Kidney (tissue), 14 donors: ENCODE data around the gene ZNF609. TPM values are rescaled to one million over a fixed set of nuclear protein-coding genes. Genes with fewer than 3 reads are reported as not detected.

ENCODE experiments used
- DNase-seq, 5 donors: peaks; one replicate each; pipeline ENCODE4 v3.0.0-alpha.2; 2013 to 2020
- FAIRE-seq: peaks from 2 replicates; lab custom pipeline; 2012; peaks lifted over from hg19 to GRCh38; lab: Jason Lieb, UNC
- H3K27ac ChIP-seq, 2 donors: one replicate each; pipeline ENCODE4 v1.7.0; 2013; ENCODE audit warnings: low read depth in 2 of 2, low read length in 2 of 2, inconsistent platforms in 1 of 2
- H3K27me3 ChIP-seq: one replicate; pipeline ENCODE4 v1.7.1; 2013; ENCODE audit warnings: low read length, inconsistent platforms; ENCODE audit not compliant: control insufficient read depth, insufficient read depth
- H3K36me3 ChIP-seq, 3 donors: one replicate each; pipeline versions ENCODE4 v1.7.0 to v1.7.1; 2013; ENCODE audit warnings: low read length in 3 of 3, control low read depth in 1 of 3, inconsistent platforms in 1 of 3; ENCODE audit not compliant: insufficient read depth in 3 of 3, control insufficient read depth in 2 of 3
- H3K4me1 ChIP-seq, 3 donors: one replicate each; pipeline versions ENCODE4 v1.7.0 to v1.7.1; 2013; ENCODE audit warnings: low read length in 3 of 3, inconsistent platforms in 1 of 3, low read depth in 1 of 3; ENCODE audit not compliant: control insufficient read depth in 2 of 3, insufficient read depth in 2 of 3
- H3K4me3 ChIP-seq, 3 donors: one replicate each; pipeline versions ENCODE4 v1.7.0 to v1.8.1; 2013; ENCODE audit warnings: low read length in 3 of 3, control low read depth in 1 of 3, inconsistent platforms in 1 of 3
- H3K9ac ChIP-seq, 3 donors: one replicate each; pipeline versions ENCODE4 v1.7.0 to v1.7.1; 2013; ENCODE audit warnings: low read length in 3 of 3, control low read depth in 1 of 3, inconsistent platforms in 1 of 3
- H3K9me3 ChIP-seq, 3 donors: one replicate each; pipeline versions ENCODE4 v1.7.0 to v1.7.1; 2013; ENCODE audit warnings: low read length in 3 of 3, control low read depth in 1 of 3, inconsistent platforms in 1 of 3; ENCODE audit not compliant: control insufficient read depth in 2 of 3, insufficient read depth in 1 of 3
- intact Hi-C: fragments of 100-400 bp; cut with DNase I; formaldehyde crosslinking; loops from one replicate; pipeline ENCODE4 v1.11.1; 2022
- polyA plus RNA-seq: library from polyadenylated mRNA; stranded (reverse); fragments of 350-450 nt; fragmentation: Illumina TruSeq; extraction: RNeasy Lipid Tissue Mini Kit (QIAGEN cat#74804); gene quantifications from one replicate; pipeline ENCODE4 v1.2.3, GENCODE V29; 2014; ENCODE audit warnings: low read depth, low replicate concordance; ENCODE audit not compliant: insufficient read depth
- total RNA-seq: library from RNA; stranded (reverse); fragmentation: NEBNext Ultra II Directional; extraction: Animal tissue kit (Norgen Biotek cat#: 25700); gene quantifications from one replicate; pipeline ENCODE4 v1.2.1, GENCODE V29; 2021
- TF ChIP-seq, protein P1 (sequence below): IDR thresholded peaks from 3 replicates; pipeline ENCODE4 v1.5.1; 2012; ENCODE audit warnings: mild to moderate bottlenecking, moderate library complexity, borderline replicate concordance; ENCODE audit not compliant: insufficient read depth; ENCODE audit errors: extremely low read depth
- donor health status: control.
- donor health status: control.
- donor health status: control.
- donor health status: control.
- donor health status: control.
- donor health status: DM: yes; HTN: yes; CAD: no.
- donor health status: Normal renal cell carcinoma (clear cell type).

Gene ZNF609
- total and polyA plus RNA-seq, 2 donors from 2014 or later: 3.1 to 37.2 TPM

DNA sequence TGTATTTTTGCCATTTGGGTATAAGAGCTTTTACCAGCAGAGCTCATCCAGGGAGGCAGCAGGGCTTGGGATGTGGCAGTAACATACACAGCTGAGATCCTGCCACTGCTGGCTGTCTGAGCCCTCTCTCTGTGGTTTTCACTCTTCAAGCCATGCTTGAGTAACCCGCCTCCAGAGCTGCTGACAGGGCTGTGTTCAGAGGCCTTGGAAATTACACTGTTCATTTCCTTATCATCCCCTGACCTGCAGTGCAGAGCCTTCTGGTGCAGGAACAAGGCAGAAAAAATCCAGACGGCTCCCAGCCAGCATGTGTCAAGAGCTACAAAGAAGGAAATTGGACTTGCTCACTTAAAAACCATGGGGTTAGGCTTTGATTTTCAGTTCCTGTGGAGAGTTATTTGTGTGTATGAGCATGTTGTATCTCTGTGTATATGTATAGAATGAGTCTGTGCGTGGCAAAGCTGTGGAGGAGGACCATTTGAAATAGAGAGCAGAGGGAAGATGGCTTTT is 47.0 kb downstream of the ZNF609 start:
- peak overlapping the region in 1 of 3 donors; percentile 31 for H3K9ac ChIP-seq
- peak; percentile 76 for FAIRE-seq
- H3K27me3 ChIP-seq: no peaks in the 10 kb centered on the region
- H3K4me1 ChIP-seq: peaks cover 4 to 20% (median 9%) of the 10 kb centered on the region in 3 donors
- no peaks in the 10 kb centered on the region for H3K36me3 ChIP-seq
- H3K27ac ChIP-seq: peak overlapping the region; percentile 1 to 10
- TF ChIP-seq, protein P1, sequence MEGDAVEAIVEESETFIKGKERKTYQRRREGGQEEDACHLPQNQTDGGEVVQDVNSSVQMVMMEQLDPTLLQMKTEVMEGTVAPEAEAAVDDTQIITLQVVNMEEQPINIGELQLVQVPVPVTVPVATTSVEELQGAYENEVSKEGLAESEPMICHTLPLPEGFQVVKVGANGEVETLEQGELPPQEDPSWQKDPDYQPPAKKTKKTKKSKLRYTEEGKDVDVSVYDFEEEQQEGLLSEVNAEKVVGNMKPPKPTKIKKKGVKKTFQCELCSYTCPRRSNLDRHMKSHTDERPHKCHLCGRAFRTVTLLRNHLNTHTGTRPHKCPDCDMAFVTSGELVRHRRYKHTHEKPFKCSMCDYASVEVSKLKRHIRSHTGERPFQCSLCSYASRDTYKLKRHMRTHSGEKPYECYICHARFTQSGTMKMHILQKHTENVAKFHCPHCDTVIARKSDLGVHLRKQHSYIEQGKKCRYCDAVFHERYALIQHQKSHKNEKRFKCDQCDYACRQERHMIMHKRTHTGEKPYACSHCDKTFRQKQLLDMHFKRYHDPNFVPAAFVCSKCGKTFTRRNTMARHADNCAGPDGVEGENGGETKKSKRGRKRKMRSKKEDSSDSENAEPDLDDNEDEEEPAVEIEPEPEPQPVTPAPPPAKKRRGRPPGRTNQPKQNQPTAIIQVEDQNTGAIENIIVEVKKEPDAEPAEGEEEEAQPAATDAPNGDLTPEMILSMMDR: no peak
- DNase-seq: peak; percentile 75 to 92 (median 88)
- no peaks in the 10 kb centered on the region for H3K9me3 ChIP-seq
- intact Hi-C loops: no loop called here
- no peak overlapping the region for H3K4me3 ChIP-seq

DNA sequence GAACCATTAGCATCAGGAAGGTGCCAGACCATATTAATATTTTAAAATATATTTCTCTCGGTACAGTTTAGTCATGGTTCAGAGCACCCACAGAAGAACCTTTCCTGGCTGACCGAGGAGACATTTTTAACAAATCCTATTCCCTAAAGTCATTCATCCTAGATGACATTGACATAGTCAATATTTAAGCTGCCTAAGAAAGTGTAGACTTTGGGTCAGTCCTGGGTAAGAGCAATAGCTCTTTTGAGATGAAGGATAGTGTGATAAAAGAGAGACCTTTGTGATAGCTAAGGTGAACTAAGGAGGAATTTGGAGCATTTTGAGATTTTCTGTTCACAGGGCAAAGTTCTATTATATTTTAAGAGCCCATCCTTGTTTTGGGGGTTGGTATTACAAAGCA is 47.5 kb downstream of the ZNF609 start:
- no peak overlapping the region for H3K27ac ChIP-seq
- peaks cover 4 to 20% (median 9%) of the 10 kb centered on the region in 3 donors for H3K4me1 ChIP-seq
- DNase-seq: no peak
- no peak for FAIRE-seq
- H3K4me3 ChIP-seq: no peak overlapping the region
- no peaks in the 10 kb centered on the region for H3K36me3 ChIP-seq
- H3K9ac ChIP-seq: no peak overlapping the region
- no peaks in the 10 kb centered on the region for H3K27me3 ChIP-seq
- TF ChIP-seq, protein P1: no peak
- H3K9me3 ChIP-seq: no peaks in the 10 kb centered on the region
- intact Hi-C loops: no loop called here

DNA sequence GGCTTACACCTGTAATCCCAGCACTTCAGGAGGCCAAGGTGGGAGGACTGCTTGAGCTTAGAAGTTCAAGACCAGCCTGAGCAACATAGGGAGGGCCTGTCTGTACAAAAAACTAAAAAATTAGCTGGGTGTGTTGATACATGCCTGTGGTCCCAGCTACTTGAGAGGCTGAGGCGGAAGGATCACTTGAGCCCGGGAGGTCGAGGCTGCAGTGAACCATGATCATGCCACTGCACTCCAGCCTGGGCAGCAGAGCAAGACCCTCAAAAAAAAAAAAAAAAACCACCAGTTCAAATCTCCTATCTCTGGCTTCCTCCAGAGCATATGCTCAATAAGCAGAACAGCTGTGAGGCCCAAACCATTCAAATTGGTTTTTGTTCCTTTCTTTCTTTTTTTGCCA is 53.4 kb downstream of the ZNF609 start:
- TF ChIP-seq, protein P1: no peak
- no peaks in the 10 kb centered on the region for H3K36me3 ChIP-seq
- intact Hi-C loops: no loop called here
- no peak overlapping the region for H3K27ac ChIP-seq
- no peaks in the 10 kb centered on the region for H3K9me3 ChIP-seq
- no peaks in the 10 kb centered on the region for H3K27me3 ChIP-seq
- DNase-seq (no peak), FAIRE-seq (no peak)
- no peak overlapping the region for H3K4me3 ChIP-seq
- no peak overlapping the region for H3K9ac ChIP-seq
- H3K4me1 ChIP-seq: peaks cover 0 to 4% (median 0%) of the 10 kb centered on the region in 3 donors

DNA sequence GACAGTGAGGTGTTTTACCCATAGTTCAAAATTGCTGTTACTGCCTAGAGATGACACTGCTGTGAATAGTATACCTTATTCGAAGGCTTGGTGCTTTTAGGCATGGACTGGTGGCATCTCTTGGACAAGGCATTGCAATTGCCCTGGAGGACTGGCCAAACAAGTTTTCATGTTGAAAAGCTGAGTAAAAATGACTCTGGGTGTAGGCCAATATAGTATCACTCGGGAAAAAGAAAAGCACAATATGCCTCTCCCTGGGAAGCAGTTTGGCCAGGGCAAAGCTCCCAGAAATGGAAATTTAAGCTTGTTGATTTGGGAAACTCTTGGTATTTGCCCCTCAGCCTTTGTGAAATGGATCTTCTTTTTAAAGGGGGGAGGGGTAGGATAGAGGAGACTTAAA is 54.8 kb downstream of the ZNF609 start:
- FAIRE-seq (no peak), DNase-seq (no peak)
- Histone ChIP-seq H3K4me3 (no peak overlapping the region), H3K9ac (no peak overlapping the region), H3K9me3 (no peaks in the 10 kb centered on the region), H3K27me3 (no peaks in the 10 kb centered on the region), H3K27ac (no peak overlapping the region), H3K4me1 (peaks cover 0 to 4% (median 0%) of the 10 kb centered on the region in 3 donors), H3K36me3 (no peaks in the 10 kb centered on the region)
- intact Hi-C loops: no loop called here
- TF ChIP-seq, protein P1: no peak
